K562 (cell line): Measurements from ENCODE around the gene NCOA6. TPM values are rescaled to one million over a fixed set of nuclear protein-coding genes. Genes with fewer than 3 reads are reported as not detected.

Experiments used
- ATAC-seq: fragments of 200-7000 bp; cut with Tn5 transposase; 3 replicates; pipeline ENCODE4 v1.9.1; 2020; ENCODE audit warnings: moderate library complexity
- BruUV-seq: library from RNA; stranded (reverse); fragments of 400-500 nt; replicated peaks from 2 replicates; lab custom pipeline; 2021; lab: Mats Ljungman, UMichigan
- CTCF ChIA-PET: fragments of 300-600 bp; formaldehyde crosslinking; extraction: SDS; loops from one replicate; lab custom pipeline; 2021; ENCODE audit warnings: low intra/inter-chr PET ratio; lab: Yijun Ruan, JAX
- POLR2A ChIA-PET: fragments of 300-600, 350-650 bp; sonication (Branson Sonifier 250); formaldehyde crosslinking; extraction: SDS; loops from one replicate; lab custom pipeline; 2021; ENCODE audit warnings: antibody characterized with exemption, inconsistent platforms; lab: Yijun Ruan, JAX
- DNase-seq, 4 experiments: peaks; one replicate each; pipeline versions ENCODE4 v3.0.0 to v3.0.0-alpha.2; 2011 to 2018; ENCODE audit warnings: low spot score in 3 of 4, mixed read lengths in 3 of 4; ENCODE audit errors: extremely low read depth in 1 of 4
- FAIRE-seq: peaks from 2 replicates; lab custom pipeline; 2011; peaks lifted over from hg19 to GRCh38; lab: Jason Lieb, UNC
- H2AFZ ChIP-seq: 2 replicates; pipeline ENCODE4 v1.6.0; 2011; ENCODE audit warnings: low read depth, low read length, control low read depth, inconsistent platforms
- H3K27ac ChIP-seq: fragments of 200-600 bp; 3 replicates; pipeline ENCODE4 v1.8.0; 2011; ENCODE audit warnings: low read depth, mild to moderate bottlenecking, control low read depth, inconsistent platforms, low read length, moderate library complexity, mixed read lengths; ENCODE audit errors: extremely low read depth
- H3K27me3 ChIP-seq, 2 experiments: fragments of 300-600 bp in 1 of 2; 2 replicates in 1 of 2; 3 replicates in 1 of 2; pipeline versions ENCODE4 v1.6.0 to v1.8.0; 2011; ENCODE audit warnings: inconsistent platforms in 2 of 2, low read length in 2 of 2, mild to moderate bottlenecking in 1 of 2, mixed read lengths in 1 of 2, moderate library complexity in 1 of 2; ENCODE audit not compliant: control insufficient read depth in 2 of 2, insufficient read depth in 2 of 2
- H3K36me3 ChIP-seq: fragments of 300-600 bp; 3 replicates; pipeline ENCODE4 v1.8.0; 2011; ENCODE audit warnings: mild to moderate bottlenecking, low read length, inconsistent platforms; ENCODE audit not compliant: control insufficient read depth, insufficient read depth
- H3K4me1 ChIP-seq, 2 experiments: fragments of 200-600 bp in 1 of 2; replicated peaks in 1 of 2; 2 replicates in 1 of 2; 3 replicates in 1 of 2; pipeline versions ENCODE4 v1.5.1 to v1.8.0; 2011; ENCODE audit warnings: inconsistent platforms in 2 of 2, low read length in 2 of 2, mild to moderate bottlenecking in 1 of 2, mixed read lengths in 1 of 2, moderate library complexity in 1 of 2; ENCODE audit not compliant: control insufficient read depth in 2 of 2, insufficient read depth in 2 of 2
- H3K4me2 ChIP-seq: 2 replicates; pipeline ENCODE4 v1.6.1; 2011; ENCODE audit warnings: low read length, control low read depth, inconsistent platforms, mixed read lengths; ENCODE audit not compliant: insufficient read depth
- H3K4me3 ChIP-seq: fragments of 200-600 bp; sonication (generic), shearing (Covaris generic); 2 replicates; pipeline ENCODE4 v1.5.1; 2016; ENCODE audit warnings: control low read depth, inconsistent platforms
- H3K79me2 ChIP-seq: fragments of 200-600 bp; 3 replicates; pipeline ENCODE4 v1.8.0; 2011; ENCODE audit warnings: low read length, inconsistent platforms; ENCODE audit not compliant: control insufficient read depth, insufficient read depth
- H3K9ac ChIP-seq, 2 experiments: 2 replicates each; pipeline versions ENCODE4 v1.6.0 to v1.6.1; 2011; ENCODE audit warnings: low read depth in 2 of 2, low read length in 2 of 2, control low read depth in 1 of 2, inconsistent platforms in 1 of 2, mild to moderate bottlenecking in 1 of 2, mixed read lengths in 1 of 2; ENCODE audit not compliant: insufficient read depth in 1 of 2
- H3K9me1 ChIP-seq: one replicate; pipeline ENCODE4 v1.6.0; 2011; ENCODE audit warnings: inconsistent platforms, mild to moderate bottlenecking, low read length, moderate library complexity; ENCODE audit not compliant: control insufficient read depth, insufficient read depth
- H3K9me3 ChIP-seq: replicated peaks from 2 replicates; pipeline ENCODE4 v1.5.1; 2011; ENCODE audit warnings: low read depth, low read length, inconsistent platforms; ENCODE audit not compliant: control insufficient read depth, insufficient read depth
- H4K20me1 ChIP-seq: replicated peaks from 2 replicates; pipeline ENCODE4 v1.6.1; 2011; ENCODE audit warnings: low read length, inconsistent platforms, mixed read lengths; ENCODE audit not compliant: control insufficient read depth, insufficient read depth
- SIN3B ChIP-seq: fragments of 450-650 bp; IDR thresholded peaks from 2 replicates; pipeline ENCODE4 v1.6.1; 2017; ENCODE audit warnings: low read depth, mild to moderate bottlenecking, moderate library complexity
- ZNF324 ChIP-seq: fragments of 250-450 bp; sonication (Bioruptor Pico); IDR thresholded peaks from 2 replicates; pipeline ENCODE4 v1.4.0; 2020; ENCODE audit warnings: mild to moderate bottlenecking
- ZNF347 ChIP-seq: fragments of 450-650 bp; formaldehyde crosslinking; IDR thresholded peaks from 2 replicates; pipeline ENCODE4 v1.4.0; 2020; ENCODE audit warnings: low read depth, mild to moderate bottlenecking, moderate library complexity
- WGBS: fragments of 100-300 bp; shearing (Covaris generic); methylation state at CpG from one replicate; pipeline ENCODE4 v1.1.6; 2016; ENCODE audit warnings: low coverage, mixed read lengths; ENCODE audit not compliant: insufficient coverage; ENCODE audit errors: missing lambda C conversion rate; 5-methylcytosine and 5-hydroxymethylcytosine counted together
- in situ Hi-C: fragments of 300-500 bp; cut with MboI; formaldehyde crosslinking; loops from 4 replicates; pipeline ENCODE4 v1.15.0; 2018; ENCODE audit warnings: inconsistent platforms, mixed read lengths
- intact Hi-C: fragments of 100-400 bp; cut with micrococcal nuclease; formaldehyde crosslinking; loops from 2 replicates; pipeline ENCODE4 v1.14.2; 2022
- polyA plus RNA-seq, 8 experiments: library from polyadenylated mRNA; depleted of rRNA in 4 of 8; stranded (reverse) in 5 of 8; unstranded in 3 of 8; fragments of >200 nt; fragmentation: Nextera tagmentation in 2 of 8; fragmentation: Illumina TruSeq in 1 of 8; extraction: Ambion mirVana in 2 of 8; extraction: Trizol in 1 of 8; gene quantifications; 2 replicates each; pipeline versions ENCODE4 v1.2.1 to v1.2.3, GENCODE V29; 2011 to 2014; ENCODE audit warnings: inconsistent platforms in 1 of 8, missing spikeins in 1 of 8
- total RNA-seq, 7 experiments: library from RNA; depleted of rRNA in 6 of 7; stranded (reverse); fragments of >200 nt in 6 of 7; fragmentation: Illumina TruSeq in 2 of 7; extraction: Trizol in 2 of 7; gene quantifications; 2 replicates each; pipeline versions ENCODE4 v1.2.1 to v1.2.3, GENCODE V29; 2011 to 2021; ENCODE audit warnings: low replicate concordance in 1 of 7
- TF ChIP-seq, protein P1 (sequence below): fragments of 450-650 bp; IDR thresholded peaks from 2 replicates; pipeline ENCODE4 v1.6.1; 2016; ENCODE audit warnings: borderline replicate concordance

The NCOA6 gene
- total and polyA plus RNA-seq, 9 of the 15 experiments (the other 6 are each of a cell fraction or from before 2014, with no cell fraction given) = 6.1 to 25.0 (median 9.5) TPM

DNA sequence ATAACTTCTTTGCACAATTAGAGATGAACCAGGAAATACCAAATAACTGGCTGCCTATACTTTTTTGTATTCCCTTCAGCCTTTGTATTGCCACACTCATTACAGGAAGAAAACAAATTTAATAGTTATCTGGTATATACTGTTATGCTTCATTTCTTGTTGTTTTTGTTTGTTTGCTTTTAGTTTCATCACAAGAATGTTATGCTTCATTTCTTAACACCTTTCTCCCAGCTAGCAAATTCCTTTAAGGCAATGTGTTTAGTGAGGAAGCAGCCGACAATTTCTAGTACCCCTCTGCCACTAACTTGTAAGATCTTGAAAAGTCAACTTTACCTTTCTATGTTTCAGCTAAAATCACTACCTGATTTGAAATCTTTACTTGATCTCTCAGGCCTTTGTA is 1.4 kb downstream of the NCOA6 start:
- WGBS = 5% methylated on average over 1 of the region's 1 CpG
- H3K9me3 ChIP-seq = no peaks in the 10 kb centered on the region
- H3K79me2 ChIP-seq = peaks cover 56% of the 10 kb centered on the region
- DNase-seq = no peak
- no TSS peak for BruUV-seq
- no peak overlapping the region for H2AFZ ChIP-seq
- peak overlapping the region; percentile 83 for H3K4me3 ChIP-seq
- no peak for ATAC-seq
- 0 out of 3 replicates have a peak, but pooled peaks cover 7% of the 10 kb centered on the region for H3K36me3 ChIP-seq
- intact Hi-C loops (no loop called here), in situ Hi-C loops (no loop called here)
- peak overlapping the region; percentile 91; the same call in 2 of the 3 replicates for H3K27ac ChIP-seq
- H3K4me2 ChIP-seq = peak overlapping the region; percentile 94
- H3K4me1 ChIP-seq = peaks cover 7 to 19% of the 10 kb centered on the region in 2 experiments; a peak in 4 of 5 replicates
- H4K20me1 ChIP-seq = peaks cover 11% of the 10 kb centered on the region; the same call in 1 of the 2 replicates
- no peaks in the 10 kb centered on the region for H3K9me1 ChIP-seq
- FAIRE-seq = no peak
- POLR2A ChIA-PET = interaction anchor here (0.7 to 2.1 kb wide), 9 partner anchors 9 to 522 kb away, joined by 3 to 8 read pairs (median 3); no protein-coding TSS in a partner anchor
- TF ChIP-seq ZNF324 = no peak
- TF ChIP-seq SIN3B = no peak
- TF ChIP-seq, protein P1, sequence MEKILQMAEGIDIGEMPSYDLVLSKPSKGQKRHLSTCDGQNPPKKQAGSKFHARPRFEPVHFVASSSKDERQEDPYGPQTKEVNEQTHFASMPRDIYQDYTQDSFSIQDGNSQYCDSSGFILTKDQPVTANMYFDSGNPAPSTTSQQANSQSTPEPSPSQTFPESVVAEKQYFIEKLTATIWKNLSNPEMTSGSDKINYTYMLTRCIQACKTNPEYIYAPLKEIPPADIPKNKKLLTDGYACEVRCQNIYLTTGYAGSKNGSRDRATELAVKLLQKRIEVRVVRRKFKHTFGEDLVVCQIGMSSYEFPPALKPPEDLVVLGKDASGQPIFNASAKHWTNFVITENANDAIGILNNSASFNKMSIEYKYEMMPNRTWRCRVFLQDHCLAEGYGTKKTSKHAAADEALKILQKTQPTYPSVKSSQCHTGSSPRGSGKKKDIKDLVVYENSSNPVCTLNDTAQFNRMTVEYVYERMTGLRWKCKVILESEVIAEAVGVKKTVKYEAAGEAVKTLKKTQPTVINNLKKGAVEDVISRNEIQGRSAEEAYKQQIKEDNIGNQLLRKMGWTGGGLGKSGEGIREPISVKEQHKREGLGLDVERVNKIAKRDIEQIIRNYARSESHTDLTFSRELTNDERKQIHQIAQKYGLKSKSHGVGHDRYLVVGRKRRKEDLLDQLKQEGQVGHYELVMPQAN = 0 out of 2 replicates have a peak, but pooled peaks have one; percentile 21
- TF ChIP-seq ZNF347 (CRISPR knock-in tag) = no peak
- H3K27me3 ChIP-seq = no peaks in the 10 kb centered on the region
- CTCF ChIA-PET = interaction anchor here (0.8 kb wide), 1 partner anchor 511 kb away, joined by 5 read pairs; no protein-coding TSS in a partner anchor
- peak overlapping the region in 1 of 2 experiments; percentile 81; a peak in 1 of 4 replicates for H3K9ac ChIP-seq
